Caco-2 (cell line): Measurements from ENCODE around the gene MYH14. TPM values are rescaled to one million over a fixed set of nuclear protein-coding genes. Genes with fewer than 3 reads are reported as not detected.

Experiments
- BruUV-seq: library from RNA; stranded (reverse); fragments of 400-500 nt; replicated peaks from 2 replicates; lab custom pipeline; 2021; lab: Mats Ljungman, UMichigan
- CTCF ChIA-PET: fragments of 300-600 bp; sonication (Branson Sonifier 250); formaldehyde crosslinking; loops from one replicate; lab custom pipeline; 2022; ENCODE audit warnings: antibody characterized with exemption; lab: Charles Lee
- POLR2A ChIA-PET: fragments of 300-600 bp; sonication (Branson Sonifier 250); formaldehyde crosslinking; loops from one replicate; lab custom pipeline; 2022; ENCODE audit warnings: antibody characterized with exemption; lab: Charles Lee
- DNase-seq, 2 experiments: peaks; one replicate each; pipeline versions ENCODE4 v3.0.0 to v3.0.0-alpha.2; 2020 to 2022
- H3K27me3 ChIP-seq: replicated peaks from 2 replicates; pipeline ENCODE4 v1.6.0; 2011; ENCODE audit warnings: low read length; ENCODE audit not compliant: control insufficient read depth, insufficient read depth
- H3K36me3 ChIP-seq: 2 replicates; pipeline ENCODE4 v1.5.1; 2011; ENCODE audit warnings: low read length; ENCODE audit not compliant: control insufficient read depth, insufficient read depth
- H3K4me1 ChIP-seq: fragments of 250-450 bp; sonication (Bioruptor Pico); 2 replicates; pipeline ENCODE4 v1.5.1; 2020; ENCODE audit warnings: mild to moderate bottlenecking
- H3K4me3 ChIP-seq: 2 replicates; pipeline ENCODE4 v1.5.1; 2011; ENCODE audit warnings: low read depth, mild to moderate bottlenecking, control low read depth, low read length
- H3K9me3 ChIP-seq: fragments of 250-450 bp; sonication (Bioruptor Pico); 2 replicates; pipeline ENCODE4 v1.5.1; 2020; ENCODE audit warnings: mild to moderate bottlenecking, moderate library complexity
- H3K27ac Mint-ChIP-seq: one replicate; pipeline ENCODE4 v1.8.0; 2022; ENCODE audit warnings: mixed read lengths; ENCODE audit not compliant: unreplicated experiment
- H3K27me3 Mint-ChIP-seq: one replicate; pipeline ENCODE4 v1.8.0; 2022; ENCODE audit warnings: mixed read lengths; ENCODE audit not compliant: insufficient read depth, unreplicated experiment
- H3K36me3 Mint-ChIP-seq: one replicate; pipeline ENCODE4 v1.8.0; 2022; ENCODE audit warnings: mild to moderate bottlenecking, mixed read lengths; ENCODE audit not compliant: insufficient read depth, unreplicated experiment
- H3K4me1 Mint-ChIP-seq: one replicate; pipeline ENCODE4 v1.8.0; 2022; ENCODE audit warnings: low read depth, mixed read lengths; ENCODE audit not compliant: unreplicated experiment
- H3K4me3 Mint-ChIP-seq: one replicate; pipeline ENCODE4 v1.8.0; 2022; ENCODE audit warnings: mild to moderate bottlenecking, moderate library complexity, mixed read lengths; ENCODE audit not compliant: unreplicated experiment
- H3K9me3 Mint-ChIP-seq: one replicate; pipeline ENCODE4 v1.8.0; 2022; ENCODE audit warnings: mixed read lengths; ENCODE audit not compliant: unreplicated experiment
- CTCF ChIP-seq, 2 experiments: fragments of 200-600 bp in 1 of 2; IDR thresholded peaks; 1 replicate in 1 of 2; 2 replicates in 1 of 2; pipeline versions ENCODE4 v1.5.1 to v1.8.0; 2011 to 2022; ENCODE audit warnings: antibody characterized with exemption in 1 of 2, control low read depth in 1 of 2, inconsistent platforms in 1 of 2, low read depth in 1 of 2, low read length in 1 of 2, mild to moderate bottlenecking in 1 of 2, moderate library complexity in 1 of 2; ENCODE audit not compliant: insufficient read depth in 1 of 2, severe bottlenecking in 1 of 2, unreplicated experiment in 1 of 2
- intact Hi-C: fragments of 100-400 bp; cut with micrococcal nuclease; formaldehyde crosslinking; loops from one replicate; pipeline ENCODE4 v1.10.0; 2022; ENCODE audit not compliant: unreplicated experiment
- total RNA-seq: library from RNA; stranded (reverse); gene quantifications from 2 replicates; pipeline ENCODE4 v1.2.3, GENCODE V29; 2022

Gene MYH14
- total RNA-seq, 1 experiment from 2014 or later: 89.8 TPM

GRCh38 chr19:50321831-50322230 lies 118.4 kb downstream of the MYH14 start:
- Mint-ChIP-seq H3K27ac (peak overlapping the region; percentile 12), H3K27me3 (peaks cover 3% of the 10 kb centered on the region), H3K4me3 (no peak overlapping the region), H3K4me1 (peaks cover 5% of the 10 kb centered on the region), H3K36me3 (peaks cover 49% of the 10 kb centered on the region), H3K9me3 (no peaks in the 10 kb centered on the region)
- intact Hi-C loops: no loop called here
- no TSS peak for BruUV-seq
- TF ChIP-seq CTCF (IDR thresholded peaks at IDR 0.05; ENCODE audit: insufficient read depth in 1 of 2, low read depth in 1 of 2, low read length in 1 of 2, severe bottlenecking in 1 of 2, unreplicated experiment in 1 of 2): no peak
- Histone ChIP-seq H3K4me1 (peaks cover 12% of the 10 kb centered on the region), H3K27me3 (no peaks in the 10 kb centered on the region), H3K4me3 (no peak overlapping the region), H3K9me3 (no peaks in the 10 kb centered on the region), H3K36me3 (no peaks in the 10 kb centered on the region)
- no peak for DNase-seq
- ChIA-PET CTCF (no interaction called here), POLR2A (no interaction called here)

- peaks cover 12% of the 10 kb centered on the region for H3K4me1 ChIP-seq
- H3K9me3 Mint-ChIP-seq: no peaks in the 10 kb centered on the region
- no peak for DNase-seq
- H3K4me1 Mint-ChIP-seq: peaks cover 9% of the 10 kb centered on the region
- H3K27me3 ChIP-seq: no peaks in the 10 kb centered on the region
- no peak overlapping the region for H3K4me3 Mint-ChIP-seq
- H3K4me3 ChIP-seq: no peak overlapping the region
- no peaks in the 10 kb centered on the region for H3K36me3 ChIP-seq
- POLR2A ChIA-PET: interaction anchor here (0.5 kb wide), 1 partner anchor 8 kb away, joined by 3 read pairs; no protein-coding TSS in a partner anchor
- H3K27me3 Mint-ChIP-seq: peaks cover 7% of the 10 kb centered on the region
- peaks cover 52% of the 10 kb centered on the region for H3K36me3 Mint-ChIP-seq
- intact Hi-C loops: no loop called here
- peak overlapping the region; percentile 12 for H3K27ac Mint-ChIP-seq
- no TSS peak for BruUV-seq
- no peaks in the 10 kb centered on the region for H3K9me3 ChIP-seq
- CTCF ChIA-PET: no interaction called here
- TF ChIP-seq CTCF (IDR thresholded peaks at IDR 0.05; ENCODE audit: insufficient read depth in 1 of 2, low read depth in 1 of 2, low read length in 1 of 2, severe bottlenecking in 1 of 2, unreplicated experiment in 1 of 2): no peak
Measured at GRCh38 chr19:50322234-50322633, 118.8 kb downstream of the MYH14 start.

GRCh38 chr19:50322931-50323781 lies 119.7 kb downstream of the MYH14 start:
- no peaks in the 10 kb centered on the region for H3K9me3 ChIP-seq
- no peaks in the 10 kb centered on the region for H3K36me3 ChIP-seq
- H3K4me1 Mint-ChIP-seq: peaks cover 17% of the 10 kb centered on the region
- peaks cover 16% of the 10 kb centered on the region for H3K4me1 ChIP-seq
- no peak overlapping the region for H3K4me3 ChIP-seq
- H3K27ac Mint-ChIP-seq: no peak overlapping the region
- no TSS peak for BruUV-seq
- no peak overlapping the region for H3K4me3 Mint-ChIP-seq
- TF ChIP-seq CTCF (IDR thresholded peaks at IDR 0.05; ENCODE audit: insufficient read depth in 1 of 2, low read depth in 1 of 2, low read length in 1 of 2, severe bottlenecking in 1 of 2, unreplicated experiment in 1 of 2): no peak
- no peaks in the 10 kb centered on the region for H3K9me3 Mint-ChIP-seq
- peaks cover 13% of the 10 kb centered on the region for H3K27me3 Mint-ChIP-seq
- intact Hi-C loops: no loop called here
- no peaks in the 10 kb centered on the region for H3K27me3 ChIP-seq
- DNase-seq: no peak
- ChIA-PET POLR2A (no interaction called here), CTCF (no interaction called here)
- peaks cover 48% of the 10 kb centered on the region for H3K36me3 Mint-ChIP-seq
